Mesenchymal stem cell (in vitro differentiated cells and primary cell): ENCODE data around the gene TEX38.
"Not testable (repeated sequence)": the region's sequence is repeated elsewhere in the genome, so short reads cannot be mapped to it uniquely, and the experiment has no call there.

ENCODE experiments used
- DNase-seq: peaks from one replicate; pipeline ENCODE4 v3.0.0-alpha.2; 2013
- H2AFZ ChIP-seq: one replicate; pipeline ENCODE4 v1.6.1; 2013; ENCODE audit warnings: low read depth, mild to moderate bottlenecking, control low read depth, inconsistent platforms, low read length, moderate library complexity
- H2AK5ac ChIP-seq: 2 replicates; pipeline ENCODE4 v1.6.1; 2013; ENCODE audit warnings: low read length, moderate library complexity, mild to moderate bottlenecking, inconsistent platforms; ENCODE audit not compliant: severe bottlenecking
- H2BK120ac ChIP-seq: one replicate; pipeline ENCODE4 v1.6.1; 2013; ENCODE audit warnings: low read depth, mild to moderate bottlenecking, inconsistent platforms, low read length, moderate library complexity
- H2BK12ac ChIP-seq, 2 experiments: one replicate each; pipeline ENCODE4 v1.6.1; 2013; ENCODE audit warnings: inconsistent platforms in 2 of 2, low read length in 2 of 2, mild to moderate bottlenecking in 2 of 2, moderate library complexity in 2 of 2, control low read depth in 1 of 2
- H2BK15ac ChIP-seq: one replicate; pipeline ENCODE4 v1.6.1; 2013; ENCODE audit warnings: mild to moderate bottlenecking, low read depth, inconsistent platforms; ENCODE audit not compliant: poor library complexity, severe bottlenecking
- H2BK5ac ChIP-seq: 2 replicates; pipeline ENCODE4 v1.6.1; 2013; ENCODE audit warnings: low read depth, mild to moderate bottlenecking, low read length, control low read depth, inconsistent platforms; ENCODE audit not compliant: poor library complexity, severe bottlenecking
- H3K14ac ChIP-seq, 2 experiments: one replicate each; pipeline ENCODE4 v1.6.1; 2013; ENCODE audit warnings: inconsistent platforms in 2 of 2, low read length in 2 of 2, control low read depth in 1 of 2, mild to moderate bottlenecking in 1 of 2, moderate library complexity in 1 of 2
- H3K18ac ChIP-seq, 2 experiments: one replicate each; pipeline ENCODE4 v1.6.1; 2013; ENCODE audit warnings: inconsistent platforms in 2 of 2, low read length in 2 of 2, control low read depth in 1 of 2, low read depth in 1 of 2, mild to moderate bottlenecking in 1 of 2
- H3K23ac ChIP-seq, 2 experiments: one replicate each; pipeline ENCODE4 v1.6.1; 2013; ENCODE audit warnings: inconsistent platforms in 2 of 2, low read length in 2 of 2, mild to moderate bottlenecking in 2 of 2, moderate library complexity in 2 of 2, control low read depth in 1 of 2
- H3K27ac ChIP-seq: 2 replicates; pipeline ENCODE4 v1.5.1; 2013; ENCODE audit warnings: mild to moderate bottlenecking, moderate library complexity, low read length, control low read depth, inconsistent platforms; ENCODE audit not compliant: poor library complexity, severe bottlenecking
- H3K27me3 ChIP-seq, 2 experiments: 2 replicates each; pipeline versions ENCODE4 v1.6.1 to v1.7.0; 2013; ENCODE audit warnings: low read length in 2 of 2, mild to moderate bottlenecking in 2 of 2, moderate library complexity in 2 of 2, control low read depth in 1 of 2, inconsistent platforms in 1 of 2; ENCODE audit not compliant: control insufficient read depth in 1 of 2, insufficient read depth in 1 of 2
- H3K36me3 ChIP-seq, 2 experiments: 2 replicates each; pipeline versions ENCODE4 v1.6.1 to v1.7.0; 2013; ENCODE audit warnings: low read length in 2 of 2, control low read depth in 1 of 2, inconsistent platforms in 1 of 2, low read depth in 1 of 2, mild to moderate bottlenecking in 1 of 2; ENCODE audit not compliant: insufficient read depth in 2 of 2, control insufficient read depth in 1 of 2
- H3K4ac ChIP-seq, 2 experiments: one replicate each; pipeline ENCODE4 v1.6.1; 2013; ENCODE audit warnings: inconsistent platforms in 2 of 2, low read length in 2 of 2, mild to moderate bottlenecking in 2 of 2, moderate library complexity in 2 of 2, control low read depth in 1 of 2, low read depth in 1 of 2
- H3K4me1 ChIP-seq: 2 replicates; pipeline ENCODE4 v1.6.1; 2013; ENCODE audit warnings: low read depth, low read length, control low read depth; ENCODE audit not compliant: control insufficient read depth, insufficient read depth
- H3K4me2 ChIP-seq: 2 replicates; pipeline ENCODE4 v1.6.1; 2013; ENCODE audit warnings: low read length, mild to moderate bottlenecking, inconsistent platforms; ENCODE audit not compliant: poor library complexity, severe bottlenecking
- H3K4me3 ChIP-seq, 2 experiments: 2 replicates each; pipeline versions ENCODE4 v1.5.1 to v1.7.0; 2013; ENCODE audit warnings: low read length in 2 of 2, mild to moderate bottlenecking in 2 of 2, control low read depth in 1 of 2, low read depth in 1 of 2; ENCODE audit not compliant: insufficient read depth in 1 of 2
- H3K79me1 ChIP-seq: replicated peaks from 2 replicates; pipeline ENCODE4 v1.6.1; 2013; ENCODE audit warnings: mild to moderate bottlenecking, control low read depth, low read length, inconsistent platforms; ENCODE audit not compliant: poor library complexity, severe bottlenecking
- H3K9ac ChIP-seq: 2 replicates; pipeline ENCODE4 v1.7.0; 2013; ENCODE audit warnings: mild to moderate bottlenecking, low read length, moderate library complexity
- H3K9me3 ChIP-seq: 2 replicates; pipeline ENCODE4 v1.7.0; 2013; ENCODE audit warnings: mild to moderate bottlenecking, low read length; ENCODE audit not compliant: control insufficient read depth
- H4K8ac ChIP-seq: one replicate; pipeline ENCODE4 v1.6.1; 2013; ENCODE audit warnings: inconsistent platforms, mild to moderate bottlenecking, low read length, moderate library complexity
- H4K91ac ChIP-seq: one replicate; pipeline ENCODE4 v1.6.1; 2013; ENCODE audit warnings: mild to moderate bottlenecking, low read length, inconsistent platforms
- WGBS: methylation state at CpG from one replicate; pipeline ENCODE4 v1.1.7; 2013; ENCODE audit warnings: mixed read lengths; 5-methylcytosine and 5-hydroxymethylcytosine counted together

TEX38 gene

GRCh38 chr1:46694676-46695075 is 23.0 kb downstream of the TEX38 start:
- H2BK5ac ChIP-seq, H2BK120ac ChIP-seq, DNase-seq, H3K23ac ChIP-seq, H3K4ac ChIP-seq, H3K4me1 ChIP-seq, H3K4me2 ChIP-seq, H3K27ac ChIP-seq, H3K9ac ChIP-seq, H3K9me3 ChIP-seq, H4K91ac ChIP-seq, H3K27me3 ChIP-seq, H2AK5ac ChIP-seq, H3K18ac ChIP-seq, H2AFZ ChIP-seq, H3K4me3 ChIP-seq, H3K14ac ChIP-seq, H2BK15ac ChIP-seq, H2BK12ac ChIP-seq, H4K8ac ChIP-seq: not testable (repeated sequence)
- Histone ChIP-seq H3K79me1 (peaks cover 25% of the 10 kb centered on the region), H3K36me3 (peaks cover 5 to 72% of the 10 kb centered on the region in 2 experiments)
- 94% methylated on average over 2 of the region's 4 CpGs for WGBS

GRCh38 chr1:46697053-46697452 is 25.4 kb downstream of the TEX38 start:
- H2AK5ac ChIP-seq, result no peak overlapping the region
- H3K4me3 ChIP-seq, result no peak overlapping the region
- H4K8ac ChIP-seq, result no peak overlapping the region
- WGBS, result 100% methylated on average over 2 of the region's 2 CpGs
- peaks cover 29% of the 10 kb centered on the region for H3K79me1 ChIP-seq
- no peak overlapping the region for H3K27ac ChIP-seq
- no peak overlapping the region for H3K9ac ChIP-seq
- no peaks in the 10 kb centered on the region for H3K9me3 ChIP-seq
- no peak overlapping the region for H2BK120ac ChIP-seq
- H4K91ac ChIP-seq, result no peak overlapping the region
- H2BK12ac ChIP-seq, result no peak overlapping the region
- no peaks in the 10 kb centered on the region for H3K4me1 ChIP-seq
- peaks cover 5 to 66% of the 10 kb centered on the region in 2 experiments for H3K36me3 ChIP-seq
- H2AFZ ChIP-seq, result no peak overlapping the region
- H2BK5ac ChIP-seq, result no peak overlapping the region
- no peak overlapping the region for H3K14ac ChIP-seq
- H3K23ac ChIP-seq, result no peak overlapping the region
- H2BK15ac ChIP-seq, result no peak overlapping the region
- no peaks in the 10 kb centered on the region for H3K27me3 ChIP-seq
- no peak for DNase-seq
- no peak overlapping the region for H3K18ac ChIP-seq
- H3K4me2 ChIP-seq, result no peak overlapping the region
- no peak overlapping the region for H3K4ac ChIP-seq

- Histone ChIP-seq H3K79me1 (peaks cover 27% of the 10 kb centered on the region), H3K4me2 (no peak overlapping the region), H2BK15ac (no peak overlapping the region), H3K4me1 (no peaks in the 10 kb centered on the region), H3K18ac (no peak overlapping the region), H4K8ac (no peak overlapping the region), H3K9me3 (no peaks in the 10 kb centered on the region), H3K4ac (no peak overlapping the region), H2AK5ac (no peak overlapping the region), H3K23ac (no peak overlapping the region), H2BK12ac (no peak overlapping the region), H3K14ac (no peak overlapping the region), H2BK5ac (no peak overlapping the region), H4K91ac (no peak overlapping the region), H3K36me3 (peaks cover 9 to 80% of the 10 kb centered on the region in 2 experiments), H2AFZ (no peak overlapping the region), H3K9ac (no peak overlapping the region), H3K4me3 (no peak overlapping the region), H2BK120ac (no peak overlapping the region), H3K27me3 (no peaks in the 10 kb centered on the region), H3K27ac (no peak overlapping the region)
- 45% methylated on average over 2 of the region's 3 CpGs for WGBS
- DNase-seq, result no peak
Measured at GRCh38 chr1:46699666-46700065, 28.0 kb downstream of the TEX38 start.

- Histone ChIP-seq H3K27ac (no peak overlapping the region), H3K4me1 (no peaks in the 10 kb centered on the region), H3K4me3 (no peak overlapping the region), H4K8ac (no peak overlapping the region), H3K36me3 (peaks cover 10 to 85% of the 10 kb centered on the region in 2 experiments), H3K4ac (no peak overlapping the region), H2BK12ac (no peak overlapping the region), H3K18ac (no peak overlapping the region), H3K9ac (no peak overlapping the region), H2AK5ac (no peak overlapping the region), H3K79me1 (peaks cover 11% of the 10 kb centered on the region), H3K14ac (no peak overlapping the region), H2BK120ac (no peak overlapping the region), H3K4me2 (no peak overlapping the region), H2AFZ (no peak overlapping the region), H3K9me3 (no peaks in the 10 kb centered on the region), H3K27me3 (no peaks in the 10 kb centered on the region), H4K91ac (no peak overlapping the region), H2BK5ac (no peak overlapping the region), H3K23ac (no peak overlapping the region), H2BK15ac (no peak overlapping the region)
- 91% methylated on average over 3 of the region's 3 CpGs for WGBS
- no peak for DNase-seq
Measured at GRCh38 chr1:46703927-46704641, 32.4 kb downstream of the TEX38 start.
